IMR-90 (cell line): Measurements from ENCODE around the gene NMBR. TPM values are rescaled to one million over a fixed set of nuclear protein-coding genes. Genes with fewer than 3 reads are reported as not detected.

Source experiments
- ATAC-seq: fragments of 200-7000 bp; cut with Tn5 transposase; 2 replicates; pipeline ENCODE4 v1.9.1; 2020; ENCODE audit warnings: low read depth, mild to moderate bottlenecking, moderate library complexity
- BruUV-seq: library from RNA; stranded (reverse); fragments of 400-500 nt; replicated peaks from 2 replicates; lab custom pipeline; 2021; lab: Mats Ljungman, UMichigan
- CTCF ChIA-PET: fragments of 300-600 bp; formaldehyde crosslinking; extraction: SDS; loops from one replicate; lab custom pipeline; 2021; ENCODE audit warnings: antibody characterized with exemption; lab: Yijun Ruan, JAX
- POLR2A ChIA-PET: fragments of 300-600 bp; sonication (Branson Sonifier 250); formaldehyde crosslinking; loops from one replicate; lab custom pipeline; 2022; ENCODE audit warnings: antibody characterized with exemption; ENCODE audit not compliant: unreplicated experiment; lab: Charles Lee
- DNase-seq: peaks from one replicate; pipeline ENCODE4 v3.0.0; 2013
- H2AFZ ChIP-seq: replicated peaks from 2 replicates; pipeline ENCODE3; 2013; ENCODE audit warnings: low read length, mild to moderate bottlenecking; ENCODE audit not compliant: poor library complexity
- H2AK5ac ChIP-seq: 2 replicates; pipeline ENCODE4 v1.6.1; 2013; ENCODE audit warnings: low read depth, low read length, inconsistent platforms
- H2AK9ac ChIP-seq: replicated peaks from 2 replicates; pipeline ENCODE3; 2013; ENCODE audit warnings: mild to moderate bottlenecking, low read depth, low read length, moderate library complexity; ENCODE audit not compliant: poor library complexity
- H2BK120ac ChIP-seq: 2 replicates; pipeline ENCODE4 v1.6.1; 2013; ENCODE audit warnings: low read depth, low read length, inconsistent platforms
- H2BK15ac ChIP-seq: 3 replicates; pipeline ENCODE4 v1.6.1; 2013; ENCODE audit warnings: low read depth, low read length, inconsistent platforms
- H2BK20ac ChIP-seq: 2 replicates; pipeline ENCODE4 v1.6.1; 2013; ENCODE audit warnings: low read depth, mild to moderate bottlenecking, inconsistent platforms, low read length, moderate library complexity
- H2BK5ac ChIP-seq: 2 replicates; pipeline ENCODE4 v1.6.1; 2013; ENCODE audit warnings: mild to moderate bottlenecking, low read depth, low read length, inconsistent platforms; ENCODE audit not compliant: poor library complexity, severe bottlenecking
- H3K14ac ChIP-seq: replicated peaks from 2 replicates; pipeline ENCODE4 v1.6.1; 2013; ENCODE audit warnings: low read depth, low read length, inconsistent platforms
- H3K18ac ChIP-seq: 2 replicates; pipeline ENCODE4 v1.6.1; 2013; ENCODE audit warnings: low read depth, low read length, control low read depth
- H3K23ac ChIP-seq: 2 replicates; pipeline ENCODE4 v1.6.1; 2013; ENCODE audit warnings: low read depth, low read length, inconsistent platforms
- H3K27ac ChIP-seq: 2 replicates; pipeline ENCODE4 v1.5.1; 2013; ENCODE audit warnings: mild to moderate bottlenecking, control low read depth, low read length; ENCODE audit not compliant: insufficient read depth
- H3K27me3 ChIP-seq: 2 replicates; pipeline ENCODE4 v1.6.1; 2013; ENCODE audit warnings: low read length; ENCODE audit not compliant: control insufficient read depth, insufficient read depth
- H3K36me3 ChIP-seq: 2 replicates; pipeline ENCODE4 v1.6.1; 2013; ENCODE audit warnings: low read length, mixed read lengths; ENCODE audit not compliant: control insufficient read depth, insufficient read depth
- H3K4ac ChIP-seq: 2 replicates; pipeline ENCODE4 v1.6.1; 2013; ENCODE audit warnings: low read depth, low read length, inconsistent platforms
- H3K4me1 ChIP-seq: 2 replicates; pipeline ENCODE4 v1.6.1; 2013; ENCODE audit warnings: low read length, mixed read lengths; ENCODE audit not compliant: control insufficient read depth, insufficient read depth
- H3K4me2 ChIP-seq: 2 replicates; pipeline ENCODE4 v1.6.1; 2013; ENCODE audit warnings: low read depth, mild to moderate bottlenecking, control low read depth, low read length, moderate library complexity
- H3K4me3 ChIP-seq: 2 replicates; pipeline ENCODE4 v1.5.1; 2013; ENCODE audit warnings: low read depth, mild to moderate bottlenecking, control low read depth, low read length, moderate library complexity; ENCODE audit not compliant: insufficient read depth
- H3K56ac ChIP-seq: 2 replicates; pipeline ENCODE4 v1.6.1; 2013; ENCODE audit warnings: low read length, inconsistent platforms; ENCODE audit not compliant: insufficient read depth; ENCODE audit errors: extremely low read depth
- H3K79me1 ChIP-seq, 2 experiments: 2 replicates each; pipeline ENCODE4 v1.6.1; 2013; ENCODE audit warnings: low read length in 2 of 2, inconsistent platforms in 1 of 2, low read depth in 1 of 2
- H3K9ac ChIP-seq: 2 replicates; pipeline ENCODE4 v1.6.1; 2013; ENCODE audit warnings: low read depth, low read length, control low read depth
- H3K9me1 ChIP-seq: 2 replicates; pipeline ENCODE4 v1.6.1; 2013; ENCODE audit warnings: low read length, inconsistent platforms; ENCODE audit not compliant: insufficient read depth
- H3K9me3 ChIP-seq: 2 replicates; pipeline ENCODE4 v1.6.1; 2013; ENCODE audit warnings: low read length; ENCODE audit not compliant: control insufficient read depth, insufficient read depth
- H4K20me1 ChIP-seq: 2 replicates; pipeline ENCODE4 v1.6.1; 2013; ENCODE audit warnings: low read length, inconsistent platforms; ENCODE audit not compliant: insufficient read depth
- H4K5ac ChIP-seq: 2 replicates; pipeline ENCODE4 v1.6.1; 2013; ENCODE audit warnings: mild to moderate bottlenecking, low read depth, low read length, control low read depth
- H4K8ac ChIP-seq, 2 experiments: 2 replicates each; pipeline ENCODE4 v1.6.1; 2013; ENCODE audit warnings: low read depth in 2 of 2, low read length in 2 of 2, control low read depth in 1 of 2, inconsistent platforms in 1 of 2
- H4K91ac ChIP-seq: 2 replicates; pipeline ENCODE4 v1.6.1; 2013; ENCODE audit warnings: low read depth, low read length, inconsistent platforms; ENCODE audit not compliant: insufficient read depth
- BHLHE40 ChIP-seq: fragments of 150-350 bp; IDR thresholded peaks from 2 replicates; pipeline ENCODE4 v1.6.1; 2016; ENCODE audit warnings: mild to moderate bottlenecking, low read depth, low read length
- CEBPB ChIP-seq: IDR thresholded peaks from 2 replicates; pipeline ENCODE4 v1.6.1; 2012; ENCODE audit warnings: low read depth, low read length, improper control_type of control experiment
- CHD1 ChIP-seq: IDR thresholded peaks from 2 replicates; pipeline ENCODE4 v1.6.1; 2012; ENCODE audit warnings: low read depth, low read length, improper control_type of control experiment
- FOS ChIP-seq: fragments of 150-350 bp; IDR thresholded peaks from 2 replicates; pipeline ENCODE4 v1.6.1; 2016; ENCODE audit warnings: low read depth, low read length
- MAFK ChIP-seq: IDR thresholded peaks from 2 replicates; pipeline ENCODE4 v1.6.1; 2012; ENCODE audit warnings: low read depth, low read length, improper control_type of control experiment
- MAZ ChIP-seq: IDR thresholded peaks from 2 replicates; pipeline ENCODE4 v1.6.1; 2012; ENCODE audit warnings: low read depth, mild to moderate bottlenecking, low read length, improper control_type of control experiment, moderate library complexity, borderline replicate concordance
- MXI1 ChIP-seq: IDR thresholded peaks from 2 replicates; pipeline ENCODE4 v1.6.1; 2012; ENCODE audit warnings: low read depth, mild to moderate bottlenecking, low read length, moderate library complexity, borderline replicate concordance
- NFE2L2 ChIP-seq: fragments of 150-350 bp; IDR thresholded peaks from 2 replicates; pipeline ENCODE4 v1.6.1; 2016; ENCODE audit warnings: low read depth, mild to moderate bottlenecking, low read length
- RAD21 ChIP-seq: IDR thresholded peaks from 2 replicates; pipeline ENCODE4 v1.6.1; 2012; ENCODE audit warnings: low read length, improper control_type of control experiment
- RCOR1 ChIP-seq: IDR thresholded peaks from 2 replicates; pipeline ENCODE4 v1.6.1; 2012; ENCODE audit warnings: mild to moderate bottlenecking, low read length, improper control_type of control experiment; ENCODE audit not compliant: insufficient replicate concordance
- RFX5 ChIP-seq: IDR thresholded peaks from 2 replicates; pipeline ENCODE4 v1.8.0; 2012; ENCODE audit warnings: low read depth, mild to moderate bottlenecking, low read length, moderate library complexity
- SMC3 ChIP-seq: fragments of 150-350 bp; IDR thresholded peaks from 2 replicates; pipeline ENCODE4 v1.6.1; 2016; ENCODE audit warnings: low read depth, mild to moderate bottlenecking, antibody characterized with exemption, low read length, moderate library complexity
- USF2 ChIP-seq: fragments of 150-350 bp; IDR thresholded peaks from 2 replicates; pipeline ENCODE4 v1.6.1; 2017; ENCODE audit warnings: mild to moderate bottlenecking, antibody characterized with exemption, low read length, low read depth
- WGBS, 2 experiments: methylation state at CpG; one replicate each; pipeline versions ENCODE4 v1.1.5 to v1.1.7; 2013; ENCODE audit warnings: missing lambda C conversion rate in 2 of 2; ENCODE audit not compliant: insufficient read length in 1 of 2; ENCODE audit errors: extremely low coverage in 2 of 2; 5-methylcytosine and 5-hydroxymethylcytosine counted together
- dilution Hi-C: fragments of 300-500 bp; cut with HindIII; formaldehyde crosslinking; loops from one replicate; pipeline ENCODE4 v1.14.3; 2018; ENCODE audit warnings: low sequenced_read_pairs; ENCODE audit not compliant: unreplicated experiment
- in situ Hi-C: fragments of 300-500 bp; cut with MboI; formaldehyde crosslinking; loops from 3 replicates; pipeline ENCODE4 v1.14.3; 2019; ENCODE audit warnings: low sequenced_read_pairs, inconsistent platforms, mixed read lengths
- intact Hi-C: fragments of 100-400 bp; cut with micrococcal nuclease; formaldehyde crosslinking; loops from 2 replicates; pipeline ENCODE4 v1.10.0; 2022
- polyA plus RNA-seq, 3 experiments: library from polyadenylated mRNA; depleted of rRNA; stranded (reverse); fragments of >200 nt; gene quantifications; 2 replicates each; pipeline ENCODE4 v1.2.3, GENCODE V29; 2012; ENCODE audit warnings: low replicate concordance in 1 of 3
- total RNA-seq: library from RNA; depleted of rRNA; stranded (reverse); fragments of >200 nt; gene quantifications from 2 replicates; pipeline ENCODE4 v1.2.3, GENCODE V29; 2012
- TF ChIP-seq, protein P1 (sequence below): conservative IDR thresholded peaks from 2 replicates; pipeline ENCODE4 v1.5.1; 2012; ENCODE audit warnings: mild to moderate bottlenecking, low read depth, low read length, improper control_type of control experiment

The NMBR gene
- total and polyA plus RNA-seq, 2 of the 4 experiments (the other 2 are of a cell fraction), result not detected

DNA sequence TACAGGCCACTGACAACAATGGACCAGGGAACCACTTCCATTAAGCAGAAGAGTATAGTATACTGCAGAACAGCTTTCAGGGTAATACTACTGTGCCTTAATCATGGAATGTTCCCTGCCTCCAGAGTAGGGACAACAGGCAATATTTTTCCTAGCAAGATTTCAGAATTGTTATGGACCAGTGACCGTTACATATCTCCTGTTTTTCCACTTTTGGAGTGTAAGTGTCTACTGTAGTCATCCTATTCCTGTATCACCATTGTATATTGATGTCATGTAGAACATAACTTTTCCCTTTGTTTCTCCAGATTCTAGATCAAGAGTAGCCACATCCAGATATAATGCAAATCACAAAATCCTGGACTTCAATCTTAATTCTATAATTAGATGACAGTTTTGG is 16.1 kb downstream of the NMBR start:
- TF ChIP-seq, protein P1, sequence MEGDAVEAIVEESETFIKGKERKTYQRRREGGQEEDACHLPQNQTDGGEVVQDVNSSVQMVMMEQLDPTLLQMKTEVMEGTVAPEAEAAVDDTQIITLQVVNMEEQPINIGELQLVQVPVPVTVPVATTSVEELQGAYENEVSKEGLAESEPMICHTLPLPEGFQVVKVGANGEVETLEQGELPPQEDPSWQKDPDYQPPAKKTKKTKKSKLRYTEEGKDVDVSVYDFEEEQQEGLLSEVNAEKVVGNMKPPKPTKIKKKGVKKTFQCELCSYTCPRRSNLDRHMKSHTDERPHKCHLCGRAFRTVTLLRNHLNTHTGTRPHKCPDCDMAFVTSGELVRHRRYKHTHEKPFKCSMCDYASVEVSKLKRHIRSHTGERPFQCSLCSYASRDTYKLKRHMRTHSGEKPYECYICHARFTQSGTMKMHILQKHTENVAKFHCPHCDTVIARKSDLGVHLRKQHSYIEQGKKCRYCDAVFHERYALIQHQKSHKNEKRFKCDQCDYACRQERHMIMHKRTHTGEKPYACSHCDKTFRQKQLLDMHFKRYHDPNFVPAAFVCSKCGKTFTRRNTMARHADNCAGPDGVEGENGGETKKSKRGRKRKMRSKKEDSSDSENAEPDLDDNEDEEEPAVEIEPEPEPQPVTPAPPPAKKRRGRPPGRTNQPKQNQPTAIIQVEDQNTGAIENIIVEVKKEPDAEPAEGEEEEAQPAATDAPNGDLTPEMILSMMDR, result no peak
- TF ChIP-seq CEBPB, result no peak
- TF ChIP-seq MXI1, result no peak
- TF ChIP-seq SMC3, result no peak
- TF ChIP-seq RCOR1, result no peak
- TF ChIP-seq RAD21, result no peak
- TF ChIP-seq NFE2L2, result no peak
- no peak for TF ChIP-seq MAZ
- TF ChIP-seq FOS, result no peak
- TF ChIP-seq MAFK, result no peak
- TF ChIP-seq BHLHE40, result no peak
- TF ChIP-seq USF2, result no peak
- no peak for TF ChIP-seq CHD1
- no peak for TF ChIP-seq RFX5
- H2BK15ac ChIP-seq, result no peak overlapping the region
- H3K4me1 ChIP-seq, result no peaks in the 10 kb centered on the region
- H2AK9ac ChIP-seq, result no peak overlapping the region
- no peak overlapping the region for H3K27ac ChIP-seq
- dilution Hi-C loops, result no loop called here
- ATAC-seq, result no peak
- H3K36me3 ChIP-seq, result no peaks in the 10 kb centered on the region
- no peak overlapping the region for H4K5ac ChIP-seq
- no peaks in the 10 kb centered on the region for H3K79me1 ChIP-seq
- H4K91ac ChIP-seq, result no peak overlapping the region
- H4K8ac ChIP-seq, result no peak overlapping the region
- H3K18ac ChIP-seq, result no peak overlapping the region
- no peak overlapping the region for H3K4ac ChIP-seq
- H3K9me1 ChIP-seq, result no peaks in the 10 kb centered on the region
- no peak for DNase-seq
- H3K23ac ChIP-seq, result no peak overlapping the region
- H2BK5ac ChIP-seq, result no peak overlapping the region
- intact Hi-C loops, result no loop called here
- H2AFZ ChIP-seq, result no peak overlapping the region
- H2BK120ac ChIP-seq, result no peak overlapping the region
- in situ Hi-C loops, result no loop called here
- no peak overlapping the region for H3K4me3 ChIP-seq
- no peaks in the 10 kb centered on the region for H4K20me1 ChIP-seq
- H3K56ac ChIP-seq, result no peak overlapping the region
- H3K14ac ChIP-seq, result no peak overlapping the region
- no TSS peak for BruUV-seq
- ChIA-PET POLR2A (no interaction called here), CTCF (interaction anchor here (0.6 kb wide), 1 partner anchor 25 kb away, joined by 3 read pairs; no protein-coding TSS in a partner anchor)
- no peak overlapping the region for H2AK5ac ChIP-seq
- peaks cover 2% of the 10 kb centered on the region; the same call in 1 of the 2 replicates for H3K27me3 ChIP-seq
- no peak overlapping the region for H2BK20ac ChIP-seq
- H3K9me3 ChIP-seq, result no peaks in the 10 kb centered on the region
- H3K4me2 ChIP-seq, result no peak overlapping the region
- no peak overlapping the region for H3K9ac ChIP-seq
- WGBS, 2 experiments, result no CpG with 5 or more reads among the region's 1 CpG
